T-helper 17 cell (primary cell): Measurements from ENCODE around the gene TUBA3E. TPM values are rescaled to one million over a fixed set of nuclear protein-coding genes. Genes with fewer than 3 reads are reported as not detected.
"Not testable (repeated sequence)": the region's sequence is repeated elsewhere in the genome, so short reads cannot be mapped to it uniquely, and the experiment has no call there.

Experiments
- ATAC-seq: fragments of 150-1000 bp; cut with Tn5 transposase; 2 replicates; pipeline ENCODE4 v1.10.0; 2021; ENCODE audit warnings: mild to moderate bottlenecking, moderate library complexity
- DNase-seq, 3 donors: peaks; one replicate each; pipeline versions ENCODE4 v3.0.0 to v3.0.0-alpha.2; 2020 to 2021
- H3K9me3 ChIP-seq: one replicate; pipeline ENCODE4 v1.7.0; 2013; ENCODE audit warnings: low read length, mild to moderate bottlenecking; ENCODE audit not compliant: control insufficient read depth, poor library complexity, severe bottlenecking
- H3K27ac Mint-ChIP-seq: one replicate; pipeline ENCODE4 v1.8.0; 2022; ENCODE audit warnings: mild to moderate bottlenecking, moderate library complexity, mixed read lengths
- H3K27me3 Mint-ChIP-seq: one replicate; pipeline ENCODE4 v1.8.0; 2022; ENCODE audit warnings: mixed read lengths
- H3K36me3 Mint-ChIP-seq: one replicate; pipeline ENCODE4 v1.8.0; 2022; ENCODE audit warnings: low read depth, mixed read lengths
- H3K4me1 Mint-ChIP-seq: one replicate; pipeline ENCODE4 v1.8.0; 2022; ENCODE audit warnings: mild to moderate bottlenecking, mixed read lengths
- H3K4me3 Mint-ChIP-seq: one replicate; pipeline ENCODE4 v1.8.0; 2022; ENCODE audit warnings: mild to moderate bottlenecking, moderate library complexity, mixed read lengths
- total RNA-seq, 4 donors: library from RNA in 2 of 4; stranded (reverse) in 2 of 4; gene quantifications; one replicate each; pipeline ENCODE4 v1.2.3 and lab custom pipeline; 2022 to 2026

The TUBA3E gene
- total RNA-seq, 2 donors from 2014 or later: not detected

DNA sequence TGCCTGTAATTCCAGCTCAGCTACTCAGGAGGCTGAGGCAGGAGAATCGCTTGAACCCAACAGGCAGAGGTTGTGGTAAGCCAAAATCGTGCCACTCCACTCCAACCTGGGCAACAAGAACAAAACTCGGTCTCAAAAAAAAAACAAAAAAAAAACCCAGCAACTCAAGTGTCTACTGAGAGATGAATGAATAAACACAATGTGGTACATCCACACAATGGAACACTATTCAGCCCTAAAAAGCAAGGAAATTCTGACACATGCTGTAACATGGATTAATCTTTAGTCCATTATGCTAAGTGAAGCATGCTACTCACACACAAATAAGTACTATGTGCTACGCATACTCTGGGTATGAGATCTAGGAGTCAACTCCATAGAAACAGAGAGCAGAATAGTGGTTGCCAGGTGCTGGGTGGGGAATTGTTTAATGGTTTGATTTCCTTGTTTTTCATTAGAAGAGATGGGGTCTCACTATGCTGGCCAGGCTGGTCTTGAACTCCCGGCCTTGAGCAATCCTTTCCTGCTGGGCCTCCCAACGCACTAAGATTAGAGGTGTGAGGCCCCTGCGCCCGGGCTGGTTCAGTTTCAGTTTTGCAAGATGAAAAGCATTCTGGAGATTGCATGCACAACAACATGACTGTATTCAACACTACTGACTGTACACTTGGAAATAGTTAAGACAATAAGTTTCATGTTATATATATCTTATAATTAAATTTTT lies 32.8 kb downstream of the TUBA3E start:
- H3K36me3 Mint-ChIP-seq: no peaks in the 10 kb centered on the region
- no peak for ATAC-seq
- no peak overlapping the region for H3K4me3 Mint-ChIP-seq
- H3K4me1 Mint-ChIP-seq: peaks cover 2% of the 10 kb centered on the region
- no peaks in the 10 kb centered on the region for H3K27me3 Mint-ChIP-seq
- H3K9me3 ChIP-seq: no peaks in the 10 kb centered on the region
- DNase-seq: no peak
- H3K27ac Mint-ChIP-seq: no peak overlapping the region

DNA sequence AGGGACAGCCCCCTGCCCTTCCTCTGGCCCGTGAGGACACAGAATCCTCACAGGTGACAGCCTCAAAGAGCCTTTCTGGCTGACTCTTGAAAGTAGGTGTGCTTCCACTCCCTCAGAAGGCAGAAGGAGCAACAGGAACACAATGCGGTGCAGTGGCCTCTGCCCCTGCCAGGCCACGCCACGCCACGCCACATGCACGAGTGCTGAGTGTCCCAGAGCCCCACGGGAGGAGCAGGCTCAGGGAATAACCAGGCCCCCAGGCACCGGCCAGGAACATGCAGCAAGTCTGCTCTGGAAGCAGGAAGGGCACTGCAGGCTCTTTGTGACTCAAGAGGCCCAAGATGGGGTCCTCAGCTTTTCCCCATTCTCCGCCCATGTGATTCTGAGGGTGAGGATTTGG lies 35.3 kb downstream of the TUBA3E start:
- no peak for ATAC-seq

DNA sequence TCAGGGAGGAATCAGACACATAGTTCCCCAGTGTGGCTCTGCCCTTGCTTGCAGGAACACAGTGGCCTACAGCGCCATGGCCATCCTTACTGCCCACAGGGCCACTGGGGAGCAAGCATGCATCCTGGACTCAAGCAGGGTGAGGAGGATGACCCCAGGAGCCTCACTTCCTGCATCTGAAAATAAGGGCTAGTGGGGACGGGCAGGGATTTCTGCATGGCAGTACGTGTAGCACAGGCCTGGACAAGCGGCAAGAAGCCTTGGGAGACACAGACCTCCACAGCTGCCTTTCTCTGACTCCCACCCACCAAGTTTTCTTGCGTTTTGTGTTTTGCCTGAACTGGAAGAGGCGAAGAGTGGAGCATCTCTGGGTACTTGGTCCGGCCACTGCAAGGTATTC lies 35.8 kb downstream of the TUBA3E start:
- not testable (repeated sequence) for ATAC-seq, H3K4me1 Mint-ChIP-seq, H3K27ac Mint-ChIP-seq, H3K27me3 Mint-ChIP-seq, H3K4me3 Mint-ChIP-seq, DNase-seq, H3K9me3 ChIP-seq, H3K36me3 Mint-ChIP-seq

More for the DNA sequence above, 35.3 kb downstream of the TUBA3E start:
- DNase-seq: no peak
- Mint-ChIP-seq H3K4me3 (no peak overlapping the region), H3K4me1 (peaks cover 4% of the 10 kb centered on the region), H3K27me3 (no peaks in the 10 kb centered on the region), H3K27ac (no peak overlapping the region), H3K36me3 (peaks cover 2% of the 10 kb centered on the region)
- no peaks in the 10 kb centered on the region for H3K9me3 ChIP-seq

DNA sequence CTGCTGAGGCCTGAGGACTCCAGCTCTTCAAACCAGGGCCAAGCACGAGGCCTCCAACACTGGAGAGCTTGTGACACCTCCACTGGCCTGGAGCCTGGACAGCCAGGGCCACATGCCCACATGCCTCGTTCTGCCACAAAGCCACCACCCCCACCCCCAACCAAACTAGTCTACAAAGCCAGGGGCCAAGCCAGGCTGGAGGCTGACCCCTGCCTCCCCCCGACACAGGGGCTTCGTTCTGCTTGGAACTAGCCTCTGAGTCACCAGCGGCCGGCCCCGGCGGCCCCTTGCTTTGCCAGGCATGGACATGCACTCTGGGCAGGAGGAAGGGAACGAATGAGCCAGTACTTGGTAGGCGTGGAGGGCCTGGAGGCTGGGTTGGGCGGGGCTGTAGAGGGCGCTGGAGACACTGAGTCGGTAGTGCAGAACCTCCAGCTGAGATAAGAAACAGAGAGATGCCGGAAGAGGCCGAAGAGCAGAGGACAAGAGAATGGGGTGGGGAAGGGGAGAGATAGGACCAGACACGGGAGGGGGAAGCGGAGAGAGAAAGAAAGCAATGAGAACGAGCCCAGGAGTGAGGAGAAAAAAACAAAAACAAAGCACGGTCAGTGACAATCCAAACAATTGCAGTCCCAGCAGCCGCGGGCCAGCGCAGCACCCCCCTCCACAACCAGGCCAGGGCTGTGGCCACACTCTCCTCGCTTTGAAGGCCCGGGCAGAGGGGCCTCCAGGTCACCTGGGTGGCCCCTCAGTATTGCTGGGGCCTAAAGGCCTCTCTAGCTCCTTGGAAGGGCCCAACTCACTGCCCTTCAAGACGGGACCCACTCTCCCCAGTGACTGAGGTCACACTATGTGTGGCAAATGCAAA lies 37.2 kb downstream of the TUBA3E start:
- not testable (repeated sequence) for H3K36me3 Mint-ChIP-seq, DNase-seq, H3K27ac Mint-ChIP-seq, H3K4me3 Mint-ChIP-seq, H3K27me3 Mint-ChIP-seq, ATAC-seq, H3K9me3 ChIP-seq, H3K4me1 Mint-ChIP-seq

DNA sequence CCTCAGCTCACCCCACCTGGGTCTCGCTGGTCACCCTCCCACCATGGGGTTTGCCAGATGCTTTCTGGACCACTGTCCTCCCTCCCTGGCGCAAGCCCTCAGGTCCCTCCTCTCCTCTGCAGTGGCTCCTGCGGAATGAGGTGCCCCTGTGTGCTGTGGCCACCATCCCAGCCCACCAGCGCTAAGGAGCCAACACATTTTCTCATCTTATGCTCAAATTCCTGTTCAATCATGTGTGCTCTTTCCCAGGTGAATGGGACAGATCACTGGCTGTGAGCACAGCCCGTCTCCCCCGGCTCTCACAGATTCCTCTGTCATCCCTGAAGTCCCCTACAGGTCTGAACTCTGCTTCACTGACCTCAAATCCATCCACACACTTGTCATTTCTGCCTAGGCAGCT lies 38.1 kb downstream of the TUBA3E start:
- H3K27ac Mint-ChIP-seq: no peak overlapping the region

DNA sequence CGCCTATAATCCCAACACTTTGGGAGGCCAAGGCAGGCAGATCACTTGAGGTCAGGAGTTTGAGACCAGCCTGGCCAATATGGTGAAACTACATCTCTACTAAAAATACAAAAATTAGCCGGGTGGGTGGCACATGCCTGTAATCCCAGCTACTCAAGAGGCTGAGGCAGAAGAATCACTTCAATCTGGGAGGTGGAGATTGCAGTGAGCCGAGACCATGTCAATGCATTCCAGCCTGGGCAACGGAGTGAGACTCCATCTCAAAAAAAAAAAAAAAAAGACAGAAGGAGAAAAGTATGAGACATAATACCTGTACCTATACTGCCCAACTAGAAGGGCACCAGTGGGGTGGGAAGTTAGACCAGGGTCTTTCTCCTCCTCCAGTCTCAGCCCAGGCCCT lies 38.9 kb downstream of the TUBA3E start:
- H3K9me3 ChIP-seq, DNase-seq, H3K27me3 Mint-ChIP-seq, H3K36me3 Mint-ChIP-seq, ATAC-seq, H3K4me1 Mint-ChIP-seq, H3K4me3 Mint-ChIP-seq: not testable (repeated sequence)
- H3K27ac Mint-ChIP-seq: peak overlapping the region; percentile 9

More for the DNA sequence above, 38.1 kb downstream of the TUBA3E start:
- H3K9me3 ChIP-seq: no peaks in the 10 kb centered on the region
- ATAC-seq (no peak), DNase-seq (no peak)
- no peaks in the 10 kb centered on the region for H3K27me3 Mint-ChIP-seq
- H3K36me3 Mint-ChIP-seq: peaks cover 2% of the 10 kb centered on the region
- H3K4me3 Mint-ChIP-seq: no peak overlapping the region
- H3K4me1 Mint-ChIP-seq: peaks cover 4% of the 10 kb centered on the region

DNA sequence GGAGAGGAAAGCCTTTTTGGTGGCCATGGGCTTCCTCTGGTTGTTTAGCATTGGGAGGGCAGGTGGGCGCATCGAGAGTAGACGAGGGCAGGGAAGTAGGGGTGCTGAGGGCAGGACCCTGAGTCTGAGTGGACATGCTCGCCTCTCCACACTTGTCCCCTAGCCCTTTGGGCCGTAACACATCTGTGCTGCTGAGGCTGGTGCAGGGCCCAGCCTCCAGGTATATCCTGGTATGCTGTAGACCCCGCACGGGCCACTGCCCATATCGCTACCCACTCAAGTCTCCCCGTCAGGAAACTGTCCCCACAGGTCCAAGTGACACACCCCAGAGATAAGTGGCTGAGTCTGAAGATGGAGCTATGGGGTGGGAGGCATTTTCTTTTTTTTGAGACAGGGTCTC lies 39.6 kb downstream of the TUBA3E start:
- H3K27ac Mint-ChIP-seq: peak overlapping the region; percentile 34
- no peaks in the 10 kb centered on the region for H3K9me3 ChIP-seq
- ATAC-seq (no peak), DNase-seq (no peak)
- no peak overlapping the region for H3K4me3 Mint-ChIP-seq
- H3K36me3 Mint-ChIP-seq: peaks cover 2% of the 10 kb centered on the region
- H3K27me3 Mint-ChIP-seq: no peaks in the 10 kb centered on the region
- peaks cover 4% of the 10 kb centered on the region for H3K4me1 Mint-ChIP-seq

DNA sequence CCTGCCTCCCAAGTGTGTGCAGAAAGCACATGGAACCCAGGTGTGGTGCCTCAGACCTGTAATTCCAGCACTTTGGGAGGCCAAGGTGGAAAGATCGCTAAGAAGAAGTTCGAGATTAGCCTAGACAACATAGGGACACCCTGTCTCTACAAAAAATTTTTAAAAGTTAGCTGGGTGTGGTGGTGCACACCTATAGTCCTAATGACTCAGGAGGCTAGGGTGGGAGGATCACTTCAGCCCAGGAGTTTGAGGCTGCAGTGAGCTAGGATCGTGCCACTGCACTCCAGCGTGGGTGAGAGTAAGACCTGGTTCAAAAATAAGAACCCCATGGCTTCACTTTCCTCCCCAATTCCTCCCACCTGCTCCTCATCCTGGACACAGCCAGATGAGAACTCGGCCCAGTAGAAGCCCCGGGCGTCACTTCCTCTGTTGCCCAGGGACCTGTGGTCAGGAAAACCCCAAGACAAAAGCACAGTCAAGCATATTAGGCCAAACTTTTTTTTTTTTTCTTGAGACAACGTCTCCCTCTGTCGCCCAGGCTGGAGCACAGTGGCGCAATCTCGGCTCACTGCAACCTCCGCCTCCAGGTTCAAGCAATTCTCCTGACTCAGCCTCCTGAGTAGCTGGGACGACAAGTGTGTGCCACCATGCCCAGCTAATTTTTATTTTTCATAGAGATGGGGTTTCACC lies 40.3 kb downstream of the TUBA3E start:
- not testable (repeated sequence) for H3K36me3 Mint-ChIP-seq, DNase-seq, H3K4me1 Mint-ChIP-seq, H3K27me3 Mint-ChIP-seq, H3K9me3 ChIP-seq, H3K4me3 Mint-ChIP-seq
- peak overlapping the region; percentile 43 for H3K27ac Mint-ChIP-seq
- peak; percentile 50 for ATAC-seq

DNA sequence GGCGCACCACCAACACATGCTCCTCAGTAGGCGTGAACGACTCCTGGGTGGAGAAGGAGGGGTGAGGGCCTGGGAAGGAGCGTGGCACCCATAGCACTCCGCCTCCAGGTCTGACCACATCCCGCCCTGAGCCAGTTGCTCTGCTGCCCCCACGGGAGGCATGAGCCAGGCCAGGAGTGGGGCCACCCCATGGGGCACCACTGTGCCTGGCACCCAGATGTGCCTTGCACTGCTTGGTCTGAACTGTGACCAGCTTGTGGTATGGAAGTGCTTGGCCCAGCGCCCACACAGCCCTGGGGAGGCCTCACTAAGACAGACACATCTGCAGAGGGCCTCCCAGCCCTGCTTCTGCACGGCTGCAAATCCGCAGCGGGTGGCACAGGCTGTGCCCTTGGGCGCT lies 40.9 kb downstream of the TUBA3E start:
- H3K27me3 Mint-ChIP-seq, H3K9me3 ChIP-seq, H3K4me1 Mint-ChIP-seq, DNase-seq, H3K4me3 Mint-ChIP-seq, H3K36me3 Mint-ChIP-seq: not testable (repeated sequence)
- ATAC-seq: peak; percentile 18
- peak overlapping the region; percentile 43 for H3K27ac Mint-ChIP-seq

DNA sequence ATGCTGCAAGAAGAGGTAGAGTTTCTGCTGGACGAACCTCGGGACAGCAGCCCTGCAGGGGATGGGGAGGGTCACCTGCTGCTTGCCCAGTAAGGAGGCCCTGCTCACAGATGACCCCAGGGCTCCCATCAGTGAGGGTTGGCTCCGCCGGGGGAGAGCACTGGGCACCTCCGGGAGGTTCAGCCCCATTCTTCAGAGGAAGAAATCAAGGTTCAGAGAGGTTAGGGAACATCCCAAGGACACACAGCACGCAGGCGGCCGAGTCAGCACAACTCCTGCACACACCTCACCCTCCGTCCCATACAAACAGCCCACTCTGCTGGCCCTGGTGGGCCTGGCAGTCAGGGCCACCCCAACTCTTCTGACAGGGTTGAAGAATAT lies 41.6 kb downstream of the TUBA3E start:
- Mint-ChIP-seq H3K4me1 (peaks cover 4% of the 10 kb centered on the region), H3K4me3 (no peak overlapping the region), H3K27ac (no peak overlapping the region), H3K36me3 (peaks cover 2% of the 10 kb centered on the region), H3K27me3 (no peaks in the 10 kb centered on the region)
- no peak for ATAC-seq
- DNase-seq: no peak
- H3K9me3 ChIP-seq: no peaks in the 10 kb centered on the region

DNA sequence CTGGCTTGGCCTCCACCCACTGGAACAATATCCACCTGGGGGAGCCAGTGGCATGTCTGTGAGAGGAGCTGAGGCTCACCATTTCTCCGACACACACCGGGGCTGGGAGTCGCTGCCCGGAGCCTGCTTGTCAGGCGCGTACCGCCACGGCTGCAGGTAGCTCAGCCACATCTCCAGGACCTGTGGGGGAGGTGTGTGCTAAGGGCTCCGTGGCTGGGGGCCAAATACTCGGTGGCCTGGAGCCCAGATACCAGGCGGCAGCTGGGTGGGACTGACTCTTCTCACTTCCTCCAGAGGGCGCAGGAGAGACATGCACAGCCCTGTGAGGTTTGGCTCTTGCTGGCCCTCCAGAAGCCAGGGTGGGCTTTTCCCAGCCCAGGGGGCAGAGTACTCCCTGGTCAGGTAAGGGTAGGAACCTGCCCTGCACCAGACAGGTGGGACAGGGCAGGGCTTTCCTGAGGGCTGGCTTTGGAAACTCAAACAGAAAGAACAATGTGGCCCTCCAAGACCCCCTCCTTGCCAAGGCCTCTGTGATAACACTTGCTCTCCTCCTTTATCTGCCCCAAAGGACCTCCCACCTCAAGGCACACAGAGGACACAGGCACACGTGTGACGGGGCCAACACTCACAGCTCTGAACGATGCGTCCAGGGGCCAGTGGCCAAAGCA lies 42.1 kb downstream of the TUBA3E start:
- not testable (repeated sequence) for DNase-seq, H3K36me3 Mint-ChIP-seq, H3K4me3 Mint-ChIP-seq, H3K27me3 Mint-ChIP-seq, H3K9me3 ChIP-seq, H3K4me1 Mint-ChIP-seq
- peak overlapping the region; percentile 4 for H3K27ac Mint-ChIP-seq
- peak; percentile 13 for ATAC-seq

DNA sequence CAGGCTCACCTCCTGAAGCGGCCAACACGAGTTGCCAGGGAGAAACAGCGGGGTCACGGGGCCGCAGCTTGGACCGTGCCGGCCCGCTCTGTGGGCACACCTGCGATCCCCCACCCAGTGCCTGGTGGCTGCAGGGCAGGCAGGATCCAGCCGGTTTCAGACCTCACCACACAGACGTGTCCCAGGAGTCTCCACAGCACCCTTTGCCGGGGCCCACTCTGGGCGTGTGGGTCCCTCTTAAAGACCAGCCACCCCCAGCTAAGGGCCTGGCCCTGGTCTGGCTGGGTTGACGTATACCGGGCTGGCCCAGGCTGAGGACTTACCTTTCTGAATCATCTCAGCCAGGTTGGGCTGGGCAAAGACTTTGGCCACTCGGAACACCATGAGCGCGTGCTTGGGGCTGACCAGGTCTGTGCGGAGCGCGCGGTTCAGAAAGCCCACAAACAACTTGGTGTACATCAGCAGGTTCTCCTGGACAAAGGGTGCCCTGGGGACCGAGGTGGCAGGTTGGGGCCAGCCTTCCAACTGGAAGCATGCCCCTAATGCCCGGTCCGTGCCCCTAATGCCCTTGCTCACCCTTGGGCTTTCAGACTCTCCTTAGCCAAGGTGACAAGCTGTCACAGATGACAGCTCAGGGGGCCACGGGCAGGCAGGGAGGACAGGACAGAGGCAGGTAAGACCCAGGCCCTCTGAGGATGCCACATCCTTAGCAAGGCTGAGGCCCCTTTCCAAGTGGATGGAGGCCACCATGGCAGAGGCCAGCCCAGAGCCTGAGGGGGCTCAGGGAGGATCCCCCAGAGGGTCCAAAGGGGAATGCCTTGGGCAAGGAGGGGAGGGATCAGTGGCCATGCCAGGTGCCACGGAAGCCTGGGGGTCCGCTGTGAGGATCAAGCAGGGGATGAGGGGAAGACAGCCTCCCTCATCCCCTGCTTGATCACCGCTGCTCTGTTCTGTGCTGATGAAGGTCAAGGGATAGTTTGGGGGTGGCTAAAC lies 43.2 kb downstream of the TUBA3E start:
- H3K27ac Mint-ChIP-seq: peak overlapping the region; percentile 67
- H3K4me1 Mint-ChIP-seq: peaks cover 4% of the 10 kb centered on the region
- DNase-seq (no peak), ATAC-seq (no peak)
- no peaks in the 10 kb centered on the region for H3K27me3 Mint-ChIP-seq
- H3K9me3 ChIP-seq: no peaks in the 10 kb centered on the region
- H3K4me3 Mint-ChIP-seq: no peak overlapping the region
- no peaks in the 10 kb centered on the region for H3K36me3 Mint-ChIP-seq
